HG03066 (cell line): Measurements from ENCODE around the gene PFN1.
A peak's percentile ranks its signal among the peaks of the same experiment; 100 is the strongest.

Source experiments
- ATAC-seq: cut with Tn5 transposase; IDR thresholded peaks from one replicate; pipeline ENCODE4 v1.9.1; 2021; ENCODE audit warnings: low read depth; ENCODE audit not compliant: unreplicated experiment

Gene PFN1

DNA sequence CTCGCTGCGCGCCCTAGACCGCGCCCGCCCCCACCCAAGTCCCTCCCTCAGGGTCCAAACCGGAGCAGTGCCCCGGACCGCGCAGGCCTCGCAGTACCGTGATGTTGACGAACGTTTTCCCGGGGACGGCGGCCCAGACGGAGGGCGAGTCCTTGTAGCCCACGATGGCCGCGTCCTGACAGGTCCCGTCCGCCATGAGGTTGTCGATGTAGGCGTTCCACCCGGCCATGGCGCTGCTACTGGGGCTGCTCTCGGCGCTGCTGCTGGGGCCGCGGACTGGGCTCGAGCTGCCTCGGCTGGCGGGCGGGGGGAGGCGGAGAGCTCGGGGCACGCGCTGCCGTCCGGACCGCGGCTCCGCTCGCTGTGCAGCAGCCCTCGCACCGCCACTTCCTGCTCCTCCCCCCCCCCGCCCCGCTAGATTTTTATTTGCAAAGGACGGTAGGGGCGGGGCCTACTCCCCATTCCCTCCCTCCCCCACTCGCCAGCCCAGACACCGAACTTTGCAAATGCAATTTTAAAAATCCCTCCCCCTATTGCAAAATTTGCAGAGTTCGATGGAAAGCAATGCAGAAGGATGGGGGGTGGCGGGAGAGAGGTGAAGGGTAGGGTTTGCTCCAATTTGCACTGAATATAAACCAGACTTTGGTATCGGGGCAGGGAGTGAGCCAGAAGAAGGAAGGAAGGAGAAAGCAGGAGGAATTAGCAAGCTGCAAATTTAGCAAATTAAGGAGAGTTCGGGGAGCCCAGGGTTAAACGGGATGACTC is at the start of gene PFN1:
TSS of gene PFN1 (minus strand) at position 365 of the 765 bp plus-strand sequence. CDS start at position 229, 136 bp downstream.
- no peak for ATAC-seq

DNA sequence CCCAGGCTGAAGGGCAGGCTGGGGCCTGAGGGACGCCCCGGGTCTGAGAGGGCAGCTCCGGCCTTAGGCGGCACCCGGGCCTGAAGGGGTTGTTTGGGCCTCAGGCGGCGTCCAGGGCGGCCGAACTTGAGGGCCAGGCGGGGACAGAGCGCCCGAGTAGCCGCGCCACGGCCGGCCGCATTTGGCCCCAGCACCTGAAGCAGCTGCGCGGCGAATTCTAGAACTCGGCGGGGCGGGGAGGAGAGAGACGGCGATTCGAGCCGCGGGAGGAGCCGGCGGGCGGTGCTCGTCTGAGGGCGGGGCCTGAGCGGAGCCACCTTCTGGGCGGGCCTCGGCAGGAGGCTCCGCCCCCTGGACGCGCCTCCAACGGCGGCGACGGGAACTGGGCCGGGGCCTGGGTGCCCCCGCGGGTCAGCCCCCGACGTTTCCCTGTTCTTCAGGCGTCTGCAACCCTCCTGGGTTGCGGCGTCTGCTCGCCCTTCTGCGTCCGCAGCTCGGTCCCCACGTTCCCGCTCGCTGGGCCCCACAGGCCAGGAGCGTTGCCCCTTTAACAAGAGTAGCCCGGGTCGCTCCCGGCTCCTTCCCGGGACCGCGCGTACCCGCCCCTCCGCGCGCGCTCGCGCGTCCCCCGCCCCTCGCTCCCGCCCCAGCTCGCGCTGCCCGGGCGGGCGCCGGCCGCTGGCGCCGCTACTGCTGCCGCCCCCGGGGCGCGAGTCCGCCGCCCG is 49.1 kb upstream of the PFN1 start, which contains the start of the genes INCA1 and KIF1C:
TSS of gene INCA1 (minus strand) at position 221 of the 725 bp plus-strand sequence. CDS start 3,085 bp downstream, outside the sequence.
TSS of gene KIF1C (plus strand) at position 649 of the 725 bp plus-strand sequence. CDS start 2,297 bp downstream, outside the sequence.
- peak; percentile 84 for ATAC-seq

DNA sequence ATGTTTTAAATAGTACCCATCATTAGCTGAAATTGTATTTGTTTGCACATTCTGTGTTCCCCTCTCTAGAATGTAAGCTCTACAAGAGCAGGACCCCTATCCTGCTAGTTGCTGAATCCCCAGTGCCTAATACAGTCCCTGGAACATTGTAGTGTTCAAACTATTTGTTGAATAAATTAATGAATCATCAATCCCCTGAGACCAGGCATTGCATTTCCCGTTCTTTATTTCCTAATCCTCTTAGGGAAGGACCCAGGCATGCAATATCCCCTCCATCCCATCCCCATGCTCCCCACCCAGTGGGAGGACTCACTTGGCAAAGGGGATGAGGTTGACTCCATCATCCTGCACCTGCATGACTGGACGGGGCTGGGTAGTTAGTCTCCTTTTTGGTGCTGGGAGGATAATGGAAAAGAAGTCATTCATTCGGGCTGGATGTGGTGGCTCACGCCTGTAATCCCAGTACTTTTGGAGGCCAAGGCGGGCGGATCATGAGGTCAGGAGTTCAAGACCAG is 45.8 kb upstream of the PFN1 start:
- ATAC-seq: no peak

DNA sequence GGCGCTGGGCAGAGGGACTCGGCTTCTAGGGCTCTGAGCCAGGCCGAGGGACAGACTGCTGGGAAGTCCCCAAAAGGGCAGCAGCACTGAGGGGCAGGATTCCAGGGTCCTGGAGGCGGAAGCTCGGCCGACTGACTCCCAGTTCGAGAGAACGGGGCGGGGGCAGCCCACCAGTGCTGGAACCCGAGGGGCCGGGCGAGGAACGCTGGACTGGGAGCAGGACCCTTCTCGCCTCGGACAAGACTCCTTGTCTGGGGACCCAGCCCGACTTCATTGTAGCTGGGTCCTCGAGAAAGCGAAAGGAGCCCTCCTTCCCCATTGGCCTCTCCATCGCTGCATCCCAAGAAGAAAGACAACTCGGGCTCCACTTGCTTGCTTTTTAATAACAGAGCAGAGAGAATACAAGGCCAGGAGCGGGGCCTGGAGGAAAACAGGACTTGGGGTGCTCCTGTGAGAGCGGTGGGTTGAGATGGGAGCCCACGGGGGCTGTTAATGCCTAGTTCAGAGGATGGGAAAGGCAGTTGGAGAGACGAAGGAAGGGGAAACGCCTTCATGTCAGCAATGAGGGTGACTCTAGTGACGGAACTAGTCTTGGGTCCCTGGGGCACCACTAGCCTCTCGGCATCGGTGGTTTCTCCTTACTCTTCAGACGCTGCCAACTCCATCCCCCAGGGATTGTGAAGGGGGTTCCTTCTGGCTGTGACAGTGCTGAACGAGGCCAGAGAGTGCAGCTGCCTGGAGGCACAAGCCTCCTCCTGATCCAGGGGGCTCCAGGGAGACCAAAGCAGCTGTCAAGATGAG is 39.6 kb upstream of the PFN1 start:
- peak; percentile 32 for ATAC-seq

DNA sequence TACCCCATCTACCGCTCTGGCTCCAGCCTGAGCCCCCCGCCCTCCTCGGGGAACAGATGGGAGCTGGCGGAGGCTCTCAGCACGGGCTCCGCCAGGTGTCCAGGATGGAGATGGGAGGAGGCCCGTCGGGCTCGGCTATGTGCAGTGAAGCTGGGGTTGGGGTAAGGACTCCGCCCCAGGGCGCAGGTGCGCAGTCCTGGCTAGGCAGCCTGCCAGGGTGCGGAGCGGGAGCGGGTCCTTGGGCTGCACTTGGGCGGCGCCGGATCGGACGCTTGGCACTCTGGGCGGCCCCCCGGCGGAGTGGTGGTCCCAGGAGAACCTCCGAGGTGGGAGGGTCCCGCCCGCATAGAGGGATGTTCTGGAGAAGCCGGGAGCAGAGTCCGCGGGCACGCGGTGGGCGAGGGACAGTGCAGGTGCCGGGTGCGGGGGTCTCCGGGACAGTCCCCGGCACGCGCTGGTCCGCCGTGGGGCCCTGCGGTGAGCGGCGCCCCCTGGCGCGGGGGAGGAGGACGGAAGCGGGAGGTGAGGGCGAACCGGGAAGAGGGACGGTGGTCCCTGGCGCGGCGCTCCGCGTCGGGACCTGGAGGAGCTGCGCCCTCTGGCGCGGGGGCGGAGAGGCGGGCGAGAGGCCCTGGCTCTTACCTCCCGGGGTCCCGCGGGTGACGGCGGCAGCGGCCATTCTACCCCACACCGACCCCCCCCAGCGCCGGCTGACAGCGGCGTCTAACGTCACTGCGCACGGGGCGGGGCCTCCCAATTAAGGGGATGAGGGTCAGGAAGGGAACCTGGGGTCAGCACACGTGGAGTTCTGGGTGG is 38.8 kb upstream of the PFN1 start, which contains the start of gene CAMTA2:
TSS of gene CAMTA2 (minus strand) at position 725 of the 816 bp plus-strand sequence. CDS start 1,453 bp downstream, outside the sequence.
- ATAC-seq: peak; percentile 80

DNA sequence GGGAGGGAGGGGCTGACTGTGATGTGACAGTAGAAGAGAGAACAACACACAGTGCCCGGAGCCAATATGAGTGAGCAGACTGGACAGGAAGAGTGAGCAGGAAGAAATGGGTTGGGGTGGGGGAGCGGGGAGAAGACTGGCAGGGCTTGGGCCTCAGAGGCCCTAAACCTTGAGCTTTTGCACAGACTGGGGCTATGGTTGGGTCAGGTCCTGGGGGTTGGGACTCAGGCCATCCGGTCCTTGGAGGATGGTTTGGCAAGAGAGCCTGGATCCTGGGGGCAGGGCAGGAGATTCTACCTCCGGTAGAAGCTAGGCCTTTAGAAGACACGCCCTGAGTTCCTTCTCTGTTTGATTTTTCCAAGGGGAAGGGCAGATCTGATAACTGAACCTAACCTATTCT is 38.1 kb upstream of the PFN1 start:
- no peak for ATAC-seq

DNA sequence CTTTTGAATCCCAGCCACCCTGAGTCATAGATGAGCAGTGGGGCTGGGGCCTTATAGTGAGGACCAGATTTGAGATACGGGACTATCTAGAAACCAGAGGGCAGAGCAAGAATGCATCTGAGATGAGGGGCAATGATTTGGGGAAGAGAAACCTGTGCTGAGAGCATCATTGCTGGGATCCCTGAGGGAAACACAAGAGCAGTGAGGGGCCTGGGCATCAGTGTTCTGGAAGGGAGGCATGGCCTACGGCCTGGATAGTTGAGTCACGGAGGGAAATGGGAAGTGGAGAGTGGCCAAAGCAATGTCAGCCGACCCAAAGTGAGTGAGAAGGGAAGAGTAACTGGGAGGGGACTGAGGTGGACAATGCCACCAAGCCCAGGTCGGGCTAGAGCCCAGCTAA is 34.0 kb upstream of the PFN1 start:
- ATAC-seq: no peak

DNA sequence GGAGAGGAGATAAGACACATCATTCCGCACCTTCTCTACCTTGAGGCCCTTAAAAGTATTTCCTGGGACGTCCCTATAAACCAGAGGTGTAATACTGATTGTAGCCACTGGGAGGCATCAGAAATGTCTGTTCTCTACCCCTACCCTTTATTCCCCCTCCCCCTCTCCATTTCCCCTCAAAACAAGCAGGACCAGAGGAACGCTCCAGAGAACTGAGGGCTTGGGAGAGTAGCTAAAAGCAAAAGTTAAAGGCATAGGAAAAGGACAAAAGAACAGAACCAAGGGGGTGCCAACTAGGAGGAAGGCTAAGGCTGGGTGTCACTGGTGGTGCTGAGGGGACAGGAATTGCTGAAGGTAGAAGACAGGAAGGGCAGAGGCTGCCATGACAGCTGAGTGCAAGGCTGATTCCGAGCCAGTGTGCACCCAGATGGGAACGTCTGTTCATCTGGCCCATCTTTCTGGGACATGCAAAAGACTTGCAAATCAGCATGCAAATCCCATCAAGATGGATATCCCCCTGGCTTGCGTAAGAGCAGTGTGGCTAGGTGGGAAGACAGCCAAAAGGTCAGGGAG is 32.4 kb upstream of the PFN1 start:
- no peak for ATAC-seq

DNA sequence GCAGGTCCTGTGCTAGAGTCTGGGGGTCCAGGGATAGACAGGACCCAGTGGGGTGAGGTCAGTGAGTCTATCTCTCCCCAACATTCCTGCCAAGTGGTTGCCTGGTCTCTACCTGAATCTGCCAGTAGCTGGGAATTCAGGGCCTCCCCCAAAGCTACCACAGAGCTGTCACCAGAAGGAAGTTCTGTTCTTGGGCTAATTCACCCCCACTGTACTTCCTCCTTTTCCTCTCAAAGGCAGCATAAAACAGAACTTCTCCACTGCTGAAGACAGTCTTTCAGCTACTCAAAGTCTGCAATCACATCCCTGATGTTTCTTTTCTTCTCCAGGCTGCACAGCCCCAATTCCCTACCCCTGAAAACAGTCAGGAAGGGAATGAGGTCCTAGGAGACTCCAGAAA is 30.4 kb upstream of the PFN1 start:
- no peak for ATAC-seq

DNA sequence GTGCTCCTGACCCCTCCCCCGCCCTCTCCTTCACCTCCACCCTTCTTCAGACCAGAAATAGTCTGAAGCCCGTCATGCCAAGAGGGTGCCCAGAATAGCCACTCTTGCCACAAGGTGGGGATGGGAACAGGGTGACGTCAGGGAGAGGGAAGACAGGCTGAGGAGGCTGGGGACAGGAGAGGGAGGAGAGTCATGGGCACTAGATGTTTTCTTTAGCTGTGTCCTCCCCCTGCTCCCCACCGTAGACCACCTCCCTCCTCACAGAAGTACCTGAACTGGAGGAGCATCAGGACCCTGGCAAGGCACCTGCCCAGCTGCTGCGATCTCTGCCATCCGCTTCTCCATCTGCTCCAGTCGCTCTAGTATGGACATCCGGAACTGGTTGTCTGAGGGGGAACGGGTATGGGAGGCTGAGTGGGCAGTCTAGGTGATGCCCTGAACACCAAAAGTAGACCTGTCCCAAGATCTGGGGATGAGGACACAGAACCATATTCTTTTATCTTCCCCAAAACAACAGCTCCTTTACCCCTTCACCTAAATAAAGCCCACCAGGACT is 25.9 kb upstream of the PFN1 start:
- no peak for ATAC-seq

DNA sequence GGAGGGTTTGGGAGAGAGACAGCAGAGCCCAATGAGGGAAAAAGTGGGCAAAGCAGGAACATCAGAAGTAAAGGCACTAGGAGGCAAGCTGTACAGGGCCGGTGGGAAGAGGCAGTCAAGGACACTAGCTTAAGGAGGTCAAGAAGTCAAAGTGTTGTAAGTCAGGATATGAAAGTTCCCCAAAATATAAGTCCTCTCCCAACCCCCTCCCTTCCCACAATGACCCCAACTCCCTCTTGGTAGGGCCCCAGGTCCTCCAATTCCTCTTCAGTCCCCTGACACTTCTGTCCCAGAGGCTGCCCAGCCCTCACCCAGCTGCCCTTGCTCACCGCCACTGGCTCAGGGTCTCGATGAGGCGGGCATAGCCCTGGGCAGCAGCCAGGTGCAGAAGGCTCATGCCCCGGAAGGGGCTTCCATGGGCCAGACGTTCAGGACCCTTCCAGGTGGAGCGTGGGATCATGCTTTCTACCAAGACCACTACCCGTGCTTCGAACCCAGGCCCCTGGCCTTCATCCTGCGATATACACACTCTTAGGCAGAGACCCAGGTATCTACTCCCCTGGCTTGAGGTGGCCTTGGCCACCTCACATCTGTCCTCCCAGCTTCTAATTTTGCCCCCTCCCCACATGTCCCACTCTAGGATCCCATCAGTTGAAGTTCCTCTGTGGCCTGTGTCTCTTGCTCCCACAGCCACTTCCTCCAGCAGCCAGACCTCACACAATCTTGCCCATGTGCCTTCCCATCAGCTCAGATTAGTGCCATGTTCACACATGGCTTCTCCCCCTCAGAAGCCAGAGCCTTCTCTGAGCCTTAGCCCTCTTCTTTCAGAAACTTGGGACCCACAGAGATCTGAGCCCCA is 25.2 kb upstream of the PFN1 start:
- ATAC-seq: no peak

DNA sequence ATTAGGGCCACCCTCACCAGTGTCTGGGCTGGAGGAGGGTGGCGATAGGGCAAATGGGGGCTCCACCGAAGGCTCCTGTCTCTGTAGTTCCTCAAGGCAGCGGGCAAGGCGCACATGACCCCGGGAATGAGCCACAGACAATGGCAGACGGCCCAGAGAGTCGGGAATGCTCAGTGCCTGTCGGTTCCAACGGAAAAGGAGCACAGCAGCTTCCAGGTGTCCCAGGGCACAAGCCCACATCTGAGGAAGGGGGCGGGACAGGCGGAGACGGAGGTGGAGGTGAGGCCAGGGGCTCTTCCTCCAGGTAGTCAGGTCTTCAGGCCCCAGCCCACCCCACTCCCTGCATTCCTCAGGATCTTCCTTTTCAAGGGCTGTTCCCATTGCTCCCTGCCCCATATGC is 24.4 kb upstream of the PFN1 start:
- ATAC-seq: no peak

DNA sequence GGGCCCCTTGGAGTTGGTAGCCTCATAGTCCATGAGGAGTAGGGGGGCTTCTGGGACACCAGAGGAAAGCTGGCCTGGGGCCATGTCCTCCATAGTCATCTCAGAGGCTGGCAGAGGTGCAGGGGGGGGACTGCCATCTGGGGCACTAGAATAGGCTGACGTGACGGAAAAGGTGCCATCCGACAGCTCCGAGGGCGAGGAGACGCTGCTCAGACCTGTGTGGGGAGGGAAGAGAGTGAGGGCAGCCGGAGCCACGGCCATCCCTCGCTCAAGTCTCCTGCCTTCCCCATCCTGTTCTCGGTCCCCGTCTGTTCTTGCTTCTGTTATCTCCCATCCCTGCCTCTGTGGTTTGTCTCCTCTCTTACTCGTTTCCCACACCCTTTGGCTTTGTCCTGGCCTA is 24.0 kb upstream of the PFN1 start:
- no peak for ATAC-seq

DNA sequence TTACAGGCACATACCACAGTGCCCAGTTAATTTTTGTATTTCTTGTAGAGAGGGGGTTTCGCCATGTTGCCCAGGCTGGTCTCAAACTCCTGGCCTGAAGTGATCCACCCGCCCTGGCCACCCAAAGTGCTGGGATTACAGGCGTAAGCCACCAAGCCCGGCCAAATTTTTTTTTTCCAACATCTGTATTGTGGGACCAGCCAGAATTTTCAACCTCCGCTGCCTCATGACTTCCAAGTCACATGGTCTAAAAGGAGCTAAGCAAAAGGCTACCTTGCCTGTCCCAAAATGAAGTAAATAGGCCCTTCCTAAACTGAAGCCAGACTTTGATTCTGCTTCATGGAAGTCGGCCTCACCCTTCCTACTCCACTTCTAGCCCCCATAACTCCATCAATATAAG is 23.5 kb upstream of the PFN1 start:
- no peak for ATAC-seq

DNA sequence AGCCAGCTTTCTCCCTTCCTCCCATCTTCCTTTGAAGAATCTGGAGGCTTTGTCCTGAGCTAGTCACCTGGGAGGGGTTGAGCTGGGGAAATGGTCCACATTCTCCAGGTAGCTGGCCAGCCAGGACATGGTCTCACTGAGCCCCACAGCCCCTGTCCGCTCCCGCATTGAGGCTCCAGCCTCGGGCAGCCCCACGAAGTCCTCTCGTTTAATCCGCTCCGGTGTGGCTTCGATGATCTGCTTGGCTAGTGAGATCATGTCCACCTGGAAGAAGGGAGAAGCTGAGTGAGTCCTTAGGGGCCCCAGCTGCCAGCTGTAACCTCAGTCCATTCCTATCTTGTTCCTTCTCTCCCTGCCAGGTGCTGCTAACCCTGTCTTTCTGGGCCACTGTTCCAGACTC is 21.9 kb upstream of the PFN1 start:
- ATAC-seq: no peak

DNA sequence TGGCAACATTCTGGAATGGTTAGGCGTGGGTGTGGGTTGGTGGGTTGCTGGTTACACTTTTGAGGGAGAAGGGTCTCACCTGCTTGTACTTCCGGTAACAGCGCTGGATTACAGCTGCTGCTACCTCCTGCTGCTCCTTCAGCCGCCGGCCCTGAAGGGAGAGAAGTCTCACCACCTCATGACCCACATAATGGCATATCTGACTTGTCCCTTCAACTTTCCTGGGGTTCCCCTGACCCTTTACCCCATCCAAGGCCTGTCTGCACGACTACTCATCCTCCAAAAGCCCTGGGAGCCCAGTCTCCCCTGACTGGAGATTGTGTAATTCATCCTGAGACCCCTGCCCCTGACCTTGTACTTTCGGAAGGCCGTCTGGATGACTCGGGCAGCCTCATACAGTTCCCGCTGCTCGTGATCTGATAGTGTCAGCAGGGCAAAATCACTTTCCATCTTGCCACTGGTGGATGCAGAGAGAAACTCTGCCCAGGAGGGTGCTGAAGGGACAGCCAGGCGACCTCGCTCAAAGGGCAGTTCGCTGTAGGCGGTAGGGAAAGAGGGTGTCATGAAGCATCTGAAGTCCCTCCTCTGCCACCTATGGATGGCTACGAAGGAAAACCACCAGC is 21.3 kb upstream of the PFN1 start:
- ATAC-seq: no peak

DNA sequence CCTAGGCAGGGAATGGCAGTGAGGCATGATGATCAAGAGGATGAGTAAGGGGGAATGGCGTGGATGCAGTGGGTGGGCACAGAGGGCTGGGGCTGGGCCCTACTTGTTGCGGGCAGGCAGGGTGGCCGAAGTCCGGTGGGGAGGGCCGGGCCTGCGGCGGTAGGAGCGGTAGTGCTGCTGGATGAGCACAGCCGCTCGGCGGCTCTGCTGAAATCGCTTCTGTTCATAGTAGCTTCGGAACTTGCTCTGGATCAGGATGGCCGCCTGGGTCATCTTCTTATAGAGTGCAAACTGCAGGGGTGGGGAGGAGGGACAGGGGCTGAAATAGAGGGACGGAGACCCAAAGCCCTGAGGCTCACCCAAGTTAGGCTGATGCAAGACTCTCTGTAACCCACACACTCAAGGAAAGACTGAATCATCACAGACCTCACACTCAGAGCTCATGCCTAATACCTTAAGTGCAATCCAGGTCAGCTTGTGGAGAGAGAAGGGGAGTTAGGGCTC is 20.8 kb upstream of the PFN1 start:
- ATAC-seq: no peak
